B cell (primary cell): ENCODE measurements around the gene ERP27. TPM values are rescaled to one million over a fixed set of nuclear protein-coding genes. Genes with fewer than 3 reads are reported as not detected.
A peak's percentile ranks its signal among the peaks of the same experiment; 100 is the strongest.

ENCODE experiments used
- ATAC-seq: fragments of 200-7000 bp; cut with Tn5 transposase; one replicate; pipeline ENCODE4 v1.10.0; 2021; ENCODE audit warnings: low read depth, mild to moderate bottlenecking, moderate number of reproducible peaks, moderate library complexity
- CTCF ChIA-PET: fragments of 350-600 bp; sonication (Branson Sonifier 250); formaldehyde crosslinking; loops from one replicate; lab custom pipeline; 2021; ENCODE audit warnings: antibody characterized with exemption, inconsistent platforms; lab: Charles Lee
- POLR2A ChIA-PET: fragments of 350-600 bp; sonication (Branson Sonifier 250); formaldehyde crosslinking; loops from one replicate; lab custom pipeline; 2021; ENCODE audit warnings: antibody characterized with exemption; lab: Charles Lee
- DNase-seq: peaks from one replicate; pipeline ENCODE4 v3.0.0; 2013
- H2AFZ ChIP-seq: 2 replicates; pipeline ENCODE4 v1.6.1; 2012; ENCODE audit warnings: mild to moderate bottlenecking, low read depth, low read length; ENCODE audit not compliant: insufficient read depth, poor library complexity, severe bottlenecking
- H3K27ac ChIP-seq, 2 donors: 1 replicate in 1 of 2; 2 replicates in 1 of 2; pipeline ENCODE4 v1.5.1; 2012 to 2013; ENCODE audit warnings: low read length in 2 of 2, mild to moderate bottlenecking in 2 of 2, moderate library complexity in 1 of 2
- H3K27me3 ChIP-seq, 4 experiments: fragments of 200-600 bp in 1 of 4; sonication (generic) in 1 of 4; replicated peaks in 1 of 4; 1 replicate in 2 of 4; 2 replicates in 2 of 4; pipeline versions ENCODE4 v1.6.1 to v1.7.0; 2013 to 2016; ENCODE audit warnings: low read length in 3 of 4, mild to moderate bottlenecking in 2 of 4, mixed read lengths in 1 of 4, moderate library complexity in 1 of 4; ENCODE audit not compliant: insufficient read depth in 4 of 4, control insufficient read depth in 3 of 4; ENCODE audit errors: control extremely low read depth in 1 of 4
- H3K36me3 ChIP-seq, 2 experiments: replicated peaks in 1 of 2; 1 replicate in 1 of 2; 2 replicates in 1 of 2; pipeline versions ENCODE4 v1.6.1 to v1.7.1; 2013; ENCODE audit warnings: low read length in 1 of 2; ENCODE audit not compliant: insufficient read depth in 2 of 2, control insufficient read depth in 1 of 2; ENCODE audit errors: control extremely low read depth in 1 of 2, extremely low read depth in 1 of 2
- H3K4me1 ChIP-seq, 2 donors: fragments of 200-600 bp in 1 of 2; sonication (generic) in 1 of 2; 1 replicate in 1 of 2; 2 replicates in 1 of 2; pipeline versions ENCODE4 v1.5.1 to v1.6.1; 2013 to 2017; ENCODE audit warnings: low read length in 2 of 2; ENCODE audit not compliant: control insufficient read depth in 2 of 2, insufficient read depth in 2 of 2
- H3K4me2 ChIP-seq: replicated peaks from 2 replicates; pipeline ENCODE3; 2012; ENCODE audit warnings: mild to moderate bottlenecking, low read depth, low read length; ENCODE audit not compliant: poor library complexity, severe bottlenecking
- H3K4me3 ChIP-seq, 5 experiments: fragments of 200-600 bp in 1 of 5; sonication (generic) in 1 of 5; 1 replicate in 3 of 5; 2 replicates in 2 of 5; pipeline versions ENCODE4 v1.5.1 to v1.7.0; 2011 to 2016; ENCODE audit warnings: low read length in 4 of 5, mild to moderate bottlenecking in 4 of 5, low read depth in 2 of 5, control low read depth in 1 of 5, moderate library complexity in 1 of 5; ENCODE audit not compliant: insufficient read depth in 1 of 5; ENCODE audit errors: control extremely low read depth in 1 of 5, extremely low read depth in 1 of 5
- H3K79me2 ChIP-seq: fragments of 200-600 bp; sonication (generic); one replicate; pipeline ENCODE4 v1.6.0; 2016; ENCODE audit warnings: low read length; ENCODE audit not compliant: control insufficient read depth, insufficient read depth
- H3K9ac ChIP-seq: fragments of 200-600 bp; sonication (generic); 2 replicates; pipeline ENCODE4 v1.6.1; 2017; ENCODE audit warnings: mild to moderate bottlenecking, low read length, moderate library complexity
- H3K9me3 ChIP-seq, 3 donors: one replicate each; pipeline versions ENCODE4 v1.6.1 to v1.7.1; 2013; ENCODE audit warnings: low read length in 2 of 3; ENCODE audit not compliant: control insufficient read depth in 2 of 3, insufficient read depth in 1 of 3; ENCODE audit errors: control extremely low read depth in 1 of 3
- H4K20me1 ChIP-seq: 2 replicates; pipeline ENCODE4 v1.6.0; 2012; ENCODE audit warnings: mild to moderate bottlenecking, low read length; ENCODE audit not compliant: insufficient read depth, control insufficient read depth, poor library complexity, severe bottlenecking
- H3K27ac Mint-ChIP-seq: one replicate; pipeline ENCODE4 v1.8.0; 2021; ENCODE audit warnings: mixed read lengths
- H3K27me3 Mint-ChIP-seq: one replicate; pipeline ENCODE4 v1.8.0; 2021; ENCODE audit warnings: mixed read lengths
- H3K4me1 Mint-ChIP-seq: one replicate; pipeline ENCODE4 v1.8.0; 2021; ENCODE audit warnings: mixed read lengths
- H3K4me3 Mint-ChIP-seq: one replicate; pipeline ENCODE4 v1.8.0; 2021; ENCODE audit warnings: mixed read lengths
- H3K9me3 Mint-ChIP-seq: one replicate; pipeline ENCODE4 v1.8.0; 2022; ENCODE audit warnings: mixed read lengths; ENCODE audit not compliant: insufficient read depth
- CTCF ChIP-seq: fragments of 200-600 bp; IDR thresholded peaks from one replicate; pipeline ENCODE4 v1.8.0; 2022; ENCODE audit warnings: antibody characterized with exemption, mild to moderate bottlenecking
- EZH2 ChIP-seq: IDR thresholded peaks from 2 replicates; pipeline ENCODE4 v1.6.1; 2012; ENCODE audit warnings: borderline replicate concordance, low read depth, mild to moderate bottlenecking, moderate library complexity, low read length; ENCODE audit not compliant: insufficient read depth, poor library complexity, severe bottlenecking
- WGBS: methylation state at CpG from one replicate; pipeline ENCODE4 v1.1.5; 2013; ENCODE audit warnings: missing lambda C conversion rate; ENCODE audit not compliant: insufficient coverage; 5-methylcytosine and 5-hydroxymethylcytosine counted together
- intact Hi-C: fragments of 100-400 bp; cut with micrococcal nuclease; formaldehyde crosslinking; loops from one replicate; pipeline ENCODE4 v1.10.0; 2022
- polyA plus RNA-seq: library from polyadenylated mRNA; depleted of rRNA; stranded (reverse); fragments of >200 nt; gene quantifications from 2 replicates; pipeline ENCODE4 v1.2.3, GENCODE V29; 2012
- total RNA-seq, 2 donors: library from RNA; stranded (reverse); fragments of 120-200 nt in 1 of 2; gene quantifications; 1 replicate in 1 of 2; 2 replicates in 1 of 2; pipeline versions ENCODE4 v1.2.3 to v1.2.4, GENCODE V29; 2013 to 2022

The ERP27 gene
- total and polyA plus RNA-seq, 2 donors (not counting 1 experiment from before 2014, with no cell fraction given): 7.8 to 9.0 TPM

DNA sequence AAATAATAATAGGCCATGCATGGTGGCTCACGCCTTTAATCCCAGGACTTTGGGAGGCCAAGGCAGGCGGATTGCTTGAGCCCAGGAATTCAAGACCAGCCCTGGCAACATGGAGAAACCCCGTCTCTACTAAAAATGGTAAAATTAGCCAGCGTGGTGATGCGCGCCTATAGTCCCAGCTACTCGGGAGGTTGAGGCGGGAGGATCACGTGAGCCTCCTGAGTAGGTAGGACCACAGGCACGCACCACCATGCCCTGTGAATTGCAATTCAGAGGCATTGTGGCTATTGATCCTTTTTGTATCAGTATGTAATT is 20.7 kb upstream of the ERP27 start:
- Histone ChIP-seq H3K9me3 (no peaks in the 10 kb centered on the region), H3K27ac (peak overlapping the region; percentile 68 to 94), H4K20me1 (peaks cover 53% of the 10 kb centered on the region), H3K9ac (peak overlapping the region; percentile 77), H3K79me2 (peaks cover 78% of the 10 kb centered on the region), H2AFZ (no peak overlapping the region), H3K4me3 (peak overlapping the region; percentile 65 to 99 (median 84)), H3K4me1 (peaks cover 62 to 71% of the 10 kb centered on the region in 2 donors), H3K36me3 (peaks cover 4 to 47% of the 10 kb centered on the region in 2 experiments), H3K27me3 (no peaks in the 10 kb centered on the region), H3K4me2 (peak overlapping the region; percentile 82)
- Mint-ChIP-seq H3K27me3 (no peaks in the 10 kb centered on the region), H3K4me3 (peak overlapping the region; percentile 97), H3K9me3 (no peaks in the 10 kb centered on the region), H3K4me1 (peaks cover 84% of the 10 kb centered on the region), H3K27ac (peak overlapping the region; percentile 91)
- 31% methylated on average over 6 of the region's 10 CpGs for WGBS
- no peak for DNase-seq
- no peak for ATAC-seq
- intact Hi-C loops: loop anchor here (10.0 kb wide), 1 partner anchor 344 kb away; no protein-coding TSS in a partner anchor
- ChIA-PET CTCF (interaction anchor here (0.7 to 1.8 kb wide), 5 partner anchors 12 to 113 kb away, joined by 3 to 12 read pairs (median 4); no protein-coding TSS in a partner anchor), POLR2A (interaction anchor here (0.6 to 0.9 kb wide), 2 partner anchors 156 to 589 kb away, joined by 3 to 4 read pairs; partner anchors contain the start of genes C12orf60 and WBP11)
- TF ChIP-seq CTCF (no peak), EZH2 (no peak)

DNA sequence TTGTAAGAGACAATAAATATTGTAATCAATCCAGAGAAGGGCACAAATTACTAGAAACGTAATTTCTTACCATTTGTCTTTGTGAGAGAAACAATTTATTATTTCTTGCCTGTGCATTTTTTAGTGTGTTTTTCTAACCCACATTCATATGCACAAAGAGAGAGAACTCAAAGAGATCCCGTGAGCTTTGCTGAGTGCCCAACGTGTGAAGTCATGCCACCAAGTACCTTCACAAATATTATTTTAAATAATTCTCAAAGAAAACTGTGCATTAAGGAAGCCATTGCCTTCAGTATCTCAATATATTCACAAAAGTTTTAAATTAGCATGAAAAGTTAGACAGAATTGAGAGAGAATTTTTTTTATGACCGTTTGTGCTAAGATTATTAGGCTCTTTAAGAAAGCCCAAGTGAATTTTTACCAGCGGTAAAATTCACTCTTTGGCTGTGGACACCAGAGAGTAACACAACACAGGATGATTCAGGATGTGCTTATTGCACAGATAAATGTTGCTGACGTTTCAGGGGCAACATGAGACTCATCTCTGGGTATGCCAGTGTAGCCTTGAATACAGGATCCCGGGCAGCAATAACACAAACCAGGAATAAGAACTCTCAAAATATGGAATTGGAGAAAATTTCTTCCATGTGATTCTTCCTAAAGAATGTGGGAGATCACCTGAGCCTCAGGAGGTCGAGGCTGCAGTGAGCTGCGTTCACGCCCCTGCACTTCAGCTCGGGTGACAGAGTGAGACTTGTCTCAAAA is 20.2 kb upstream of the ERP27 start:
- Histone ChIP-seq H3K79me2 (peaks cover 78% of the 10 kb centered on the region), H3K4me2 (peak overlapping the region; percentile 82), H4K20me1 (peaks cover 58% of the 10 kb centered on the region), H3K9me3 (no peaks in the 10 kb centered on the region), H3K4me1 (peaks cover 65 to 72% of the 10 kb centered on the region in 2 donors), H3K27ac (peak overlapping the region; percentile 68 to 94), H3K27me3 (no peaks in the 10 kb centered on the region), H3K36me3 (peaks cover 4 to 50% of the 10 kb centered on the region in 2 experiments), H3K9ac (peak overlapping the region; percentile 77), H2AFZ (no peak overlapping the region), H3K4me3 (peak overlapping the region; percentile 65 to 99 (median 84))
- no peaks in the 10 kb centered on the region for H3K9me3 Mint-ChIP-seq
- CTCF ChIA-PET: interaction anchor here (0.9 to 1.8 kb wide), 3 partner anchors 11 to 112 kb away, joined by 3 to 12 read pairs (median 4); no protein-coding TSS in a partner anchor
- DNase-seq (no peak), ATAC-seq (no peak)
- H3K27ac Mint-ChIP-seq: peak overlapping the region; percentile 91
- POLR2A ChIA-PET: interaction anchor here (0.6 to 0.9 kb wide), 2 partner anchors 155 to 589 kb away, joined by 3 to 4 read pairs; partner anchors contain the start of genes C12orf60 and WBP11
- peaks cover 84% of the 10 kb centered on the region for H3K4me1 Mint-ChIP-seq
- WGBS: 13% methylated on average over 2 of the region's 11 CpGs
- TF ChIP-seq CTCF: no peak
- TF ChIP-seq EZH2: no peak
- intact Hi-C loops: loop anchor here (10.0 kb wide), 1 partner anchor 344 kb away; no protein-coding TSS in a partner anchor
- peak overlapping the region; percentile 97 for H3K4me3 Mint-ChIP-seq
- no peaks in the 10 kb centered on the region for H3K27me3 Mint-ChIP-seq
